ENCODE measurements around the gene GNG13. TPM values are rescaled to one million over a fixed set of nuclear protein-coding genes. Genes with fewer than 3 reads are reported as not detected.

The GNG13 gene
- total RNA-seq, 4 donors from 2014 or later, result not detected

DNA sequence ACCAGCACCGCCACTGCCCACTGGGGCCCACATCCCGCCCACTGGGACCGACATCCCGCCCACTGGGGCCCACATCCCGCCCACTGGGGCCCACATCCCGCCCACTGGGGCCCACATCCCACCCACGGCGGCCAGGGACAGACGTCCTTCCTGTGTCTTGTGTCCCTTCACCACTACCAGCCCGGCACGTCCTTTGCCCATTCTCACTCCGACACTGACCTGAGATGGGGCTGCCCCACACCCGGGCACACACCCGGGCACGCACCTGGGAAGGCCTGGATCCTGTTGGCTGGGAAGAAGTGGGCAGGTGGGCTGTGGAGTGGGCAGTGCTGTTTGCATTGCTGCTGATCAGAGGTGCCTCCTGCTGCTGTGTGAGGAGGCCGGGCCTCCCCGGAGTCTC, 28.4 kb upstream of the GNG13 start:
- WGBS, 2 donors, result 81 to 82% methylated on average over 17 of the region's 17 CpGs
- H3K4me3 ChIP-seq (ENCODE audit: low read depth, poor library complexity, severe bottlenecking), result no peak overlapping the region
- DNase-seq (ENCODE audit: low spot score in 2 of 2), result no peak
- TF ChIP-seq, protein P1, sequence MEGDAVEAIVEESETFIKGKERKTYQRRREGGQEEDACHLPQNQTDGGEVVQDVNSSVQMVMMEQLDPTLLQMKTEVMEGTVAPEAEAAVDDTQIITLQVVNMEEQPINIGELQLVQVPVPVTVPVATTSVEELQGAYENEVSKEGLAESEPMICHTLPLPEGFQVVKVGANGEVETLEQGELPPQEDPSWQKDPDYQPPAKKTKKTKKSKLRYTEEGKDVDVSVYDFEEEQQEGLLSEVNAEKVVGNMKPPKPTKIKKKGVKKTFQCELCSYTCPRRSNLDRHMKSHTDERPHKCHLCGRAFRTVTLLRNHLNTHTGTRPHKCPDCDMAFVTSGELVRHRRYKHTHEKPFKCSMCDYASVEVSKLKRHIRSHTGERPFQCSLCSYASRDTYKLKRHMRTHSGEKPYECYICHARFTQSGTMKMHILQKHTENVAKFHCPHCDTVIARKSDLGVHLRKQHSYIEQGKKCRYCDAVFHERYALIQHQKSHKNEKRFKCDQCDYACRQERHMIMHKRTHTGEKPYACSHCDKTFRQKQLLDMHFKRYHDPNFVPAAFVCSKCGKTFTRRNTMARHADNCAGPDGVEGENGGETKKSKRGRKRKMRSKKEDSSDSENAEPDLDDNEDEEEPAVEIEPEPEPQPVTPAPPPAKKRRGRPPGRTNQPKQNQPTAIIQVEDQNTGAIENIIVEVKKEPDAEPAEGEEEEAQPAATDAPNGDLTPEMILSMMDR (IDR thresholded peaks at IDR 0.05), result no peak
- TF ChIP-seq POLR2A (IDR thresholded peaks at IDR 0.05), result no peak
- intact Hi-C loops (cut with DNase I; ENCODE audit: low total_unique reads), result no loop called here

DNA sequence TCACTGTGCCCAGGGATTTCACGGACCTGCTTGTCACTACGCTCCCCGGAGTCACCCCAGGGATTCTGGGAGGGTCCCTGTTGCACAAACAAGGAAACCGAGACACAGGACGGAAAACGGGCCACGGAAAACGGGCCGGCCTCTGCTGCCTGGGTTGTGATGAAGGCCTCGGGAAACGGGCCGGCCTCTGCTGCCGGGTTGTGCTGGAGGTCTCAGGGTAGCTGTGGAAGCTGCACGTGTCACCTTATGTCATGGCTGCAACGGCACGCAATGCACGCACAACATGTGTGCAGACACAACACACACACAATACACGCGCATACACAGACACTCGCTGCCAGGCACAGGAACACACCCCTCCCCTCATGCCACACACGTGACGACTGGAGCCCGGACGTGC, 27.0 kb upstream of the GNG13 start:
- H3K4me3 ChIP-seq (ENCODE audit: low read depth, poor library complexity, severe bottlenecking), result no peak overlapping the region
- no peak for DNase-seq (ENCODE audit: low spot score in 2 of 2)
- 81 to 91% methylated on average over 24 of the region's 24 CpGs for WGBS, 2 donors
- intact Hi-C loops (cut with DNase I; ENCODE audit: low total_unique reads), result no loop called here
- no peak for TF ChIP-seq POLR2A (IDR thresholded peaks at IDR 0.05)
- TF ChIP-seq, protein P1 (IDR thresholded peaks at IDR 0.05), result no peak

DNA sequence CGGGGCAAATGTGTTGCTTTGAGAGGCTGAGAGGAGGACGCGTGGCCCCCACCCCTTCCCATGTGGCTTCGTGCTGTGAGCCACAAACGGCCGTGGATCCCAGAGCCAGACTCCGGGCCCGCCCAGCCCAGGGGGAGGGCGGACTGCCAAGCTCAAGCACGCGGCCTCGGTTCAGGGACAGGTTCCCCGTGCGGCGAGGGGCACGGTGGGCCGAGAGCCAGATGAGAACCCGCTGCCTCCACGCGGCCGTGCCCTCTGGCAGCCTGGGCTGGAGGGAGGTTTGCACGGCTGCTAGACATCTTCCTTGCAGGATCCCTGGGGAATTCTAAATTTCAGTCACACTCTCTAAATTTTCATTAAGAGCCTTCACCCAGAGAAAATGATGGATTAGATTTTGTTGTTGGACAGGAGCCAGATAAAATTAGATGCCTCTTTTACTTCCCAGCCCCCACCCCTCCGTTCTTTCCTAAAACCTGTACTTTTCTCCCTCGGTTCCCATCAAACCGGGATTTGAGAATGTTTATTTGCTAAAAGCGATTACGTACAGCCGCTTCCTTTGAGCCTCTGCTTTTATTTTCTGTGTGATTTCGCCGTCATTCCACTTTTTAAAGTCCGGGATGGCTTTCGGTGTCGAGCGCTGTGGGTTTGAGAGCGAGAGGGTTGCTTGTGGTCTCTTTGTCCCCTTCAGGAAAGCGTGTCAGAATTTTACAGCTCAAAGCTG, 25.0 kb upstream of the GNG13 start:
- 29 to 30% methylated on average over 34 to 35 of the region's 36 CpGs for WGBS, 2 donors

DNA sequence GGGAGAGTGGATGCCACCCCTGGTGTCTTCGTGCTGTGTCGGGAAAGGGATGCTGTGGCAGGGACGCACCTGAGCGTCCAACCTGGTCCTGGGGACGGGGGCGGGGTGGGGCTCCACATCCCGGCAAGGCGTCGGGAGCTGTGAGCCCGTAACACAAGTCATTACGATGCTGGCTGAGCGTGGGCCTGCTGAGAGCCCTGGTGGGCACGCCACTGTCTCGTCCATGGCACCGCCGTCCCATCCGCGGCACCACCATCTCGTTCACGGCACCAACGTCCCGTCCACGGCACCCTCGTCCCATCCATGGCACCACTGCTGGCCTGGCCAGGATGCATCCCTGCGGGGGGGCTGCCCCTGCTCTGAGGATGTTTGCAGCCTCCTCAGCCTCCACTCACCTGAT, 24.1 kb upstream of the GNG13 start:
- intact Hi-C loops (cut with DNase I; ENCODE audit: low total_unique reads), result no loop called here
- TF ChIP-seq, protein P1 (IDR thresholded peaks at IDR 0.05), result no peak
- no peak for TF ChIP-seq POLR2A (IDR thresholded peaks at IDR 0.05)
- DNase-seq (ENCODE audit: low spot score in 2 of 2), result no peak
- no peak overlapping the region for H3K4me3 ChIP-seq (ENCODE audit: low read depth, poor library complexity, severe bottlenecking)
- WGBS, 2 donors, result 93 to 94% methylated on average over 16 to 25 of the region's 25 CpGs

More for the DNA sequence above, 25.0 kb upstream of the GNG13 start:
- DNase-seq (ENCODE audit: low spot score in 2 of 2), result no peak
- TF ChIP-seq, protein P1 (IDR thresholded peaks at IDR 0.05), result no peak
- TF ChIP-seq POLR2A (IDR thresholded peaks at IDR 0.05), result no peak
- no peak overlapping the region for H3K4me3 ChIP-seq (ENCODE audit: low read depth, poor library complexity, severe bottlenecking)
- intact Hi-C loops (cut with DNase I; ENCODE audit: low total_unique reads), result no loop called here

DNA sequence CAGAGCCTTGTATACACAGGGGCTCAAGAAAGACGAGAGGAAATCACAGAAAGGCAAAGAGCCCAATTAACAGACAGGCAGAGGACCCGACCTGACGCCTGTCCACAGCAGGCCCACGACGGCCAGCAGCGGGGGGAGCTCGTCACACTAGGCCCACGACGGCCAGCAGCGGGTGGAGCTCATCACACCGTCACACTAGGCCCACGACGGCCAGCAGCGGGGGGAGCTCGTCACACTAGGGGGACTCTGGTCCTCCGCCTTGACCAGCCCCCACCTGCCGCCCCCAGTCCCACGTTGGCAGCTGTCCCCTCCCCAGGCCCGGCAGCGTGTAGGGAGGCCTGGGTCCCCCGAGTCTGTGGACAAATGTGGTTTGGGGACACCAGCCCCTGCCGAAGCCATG, 23.7 kb upstream of the GNG13 start:
- no peak overlapping the region for H3K4me3 ChIP-seq (ENCODE audit: low read depth, poor library complexity, severe bottlenecking)
- TF ChIP-seq, protein P1 (IDR thresholded peaks at IDR 0.05), result no peak
- TF ChIP-seq POLR2A (IDR thresholded peaks at IDR 0.05), result no peak
- WGBS, 2 donors, result 84 to 89% methylated on average over 17 to 21 of the region's 22 CpGs
- intact Hi-C loops (cut with DNase I; ENCODE audit: low total_unique reads), result no loop called here
- no peak for DNase-seq (ENCODE audit: low spot score in 2 of 2)

DNA sequence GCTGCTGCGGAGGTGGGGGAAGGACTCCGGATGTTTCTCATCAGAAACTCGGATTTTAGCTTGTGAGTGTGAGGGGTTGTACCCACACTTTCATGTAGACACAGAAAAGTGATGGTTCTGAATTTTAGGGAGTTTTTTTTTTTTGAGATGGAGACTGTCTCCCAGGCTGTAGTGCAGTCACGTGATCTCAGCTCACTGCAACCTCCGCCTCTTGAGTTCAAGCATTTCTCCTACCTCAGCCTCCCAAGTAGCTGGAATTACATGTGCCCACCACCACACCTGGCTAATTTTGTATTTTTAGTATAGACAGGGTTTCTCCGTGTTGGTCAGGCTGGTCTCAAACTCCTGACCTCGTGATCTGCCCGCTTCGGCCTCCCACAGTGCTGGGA, 22.4 kb upstream of the GNG13 start:
- 89 to 91% methylated on average over 9 of the region's 9 CpGs for WGBS, 2 donors
- H3K4me3 ChIP-seq (ENCODE audit: low read depth, poor library complexity, severe bottlenecking), result no peak overlapping the region
- no peak for TF ChIP-seq POLR2A (IDR thresholded peaks at IDR 0.05)
- TF ChIP-seq, protein P1 (IDR thresholded peaks at IDR 0.05), result no peak
- DNase-seq (ENCODE audit: low spot score in 2 of 2), result no peak
- intact Hi-C loops (cut with DNase I; ENCODE audit: low total_unique reads), result no loop called here

Measured in lower leg skin (tissue), 4 donors.